HG03354 (cell line): ENCODE measurements around the gene CHERP.
"Not testable (repeated sequence)": the region's sequence is repeated elsewhere in the genome, so short reads cannot be mapped to it uniquely, and the experiment has no call there.

Source experiments
- ATAC-seq: cut with Tn5 transposase; IDR thresholded peaks from one replicate; pipeline ENCODE4 v1.9.1; 2021; ENCODE audit warnings: mild to moderate bottlenecking; ENCODE audit not compliant: unreplicated experiment, poor library complexity, severe bottlenecking

The CHERP gene

GRCh38 chr19:16495982-16496612 is 46.1 kb downstream of the CHERP start, which contains the start of the genes C19orf44 and CALR3:
C19orf44 (plus strand) TSS chr19:16496394; CDS start chr19:16500793, 4,399 bp downstream.
CALR3 (minus strand) TSS chr19:16496167; CDS start chr19:16496129, 38 bp downstream.
- peak; percentile 96 for ATAC-seq

- ATAC-seq: not testable (repeated sequence)
Observed at GRCh38 chr19:16486476-16486875, 55.8 kb downstream of the CHERP start.

GRCh38 chr19:16482745-16483144 is 59.5 kb downstream of the CHERP start:
- ATAC-seq: no peak

DNA sequence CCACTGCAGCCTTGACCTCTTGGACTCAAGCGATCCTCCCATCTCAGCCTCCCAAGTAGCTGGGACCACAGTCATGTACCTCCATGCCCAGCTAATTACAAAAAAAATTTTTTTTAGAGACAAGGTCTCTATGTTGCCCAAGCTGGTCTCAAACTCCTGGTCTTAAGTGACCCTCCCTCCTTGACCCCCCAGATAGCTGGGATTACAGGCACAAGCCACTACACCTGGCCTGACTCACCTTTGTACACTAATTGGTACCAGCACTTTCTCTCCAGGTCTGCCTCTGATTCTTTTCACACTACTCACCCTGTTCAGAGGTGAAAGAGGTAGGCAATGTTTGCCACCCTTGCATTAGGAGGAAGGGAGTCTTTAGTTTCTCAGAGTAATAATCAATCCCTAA is 64.9 kb downstream of the CHERP start:
- ATAC-seq: no peak

GRCh38 chr19:16476401-16476800 is 65.8 kb downstream of the CHERP start:
- ATAC-seq: no peak

DNA sequence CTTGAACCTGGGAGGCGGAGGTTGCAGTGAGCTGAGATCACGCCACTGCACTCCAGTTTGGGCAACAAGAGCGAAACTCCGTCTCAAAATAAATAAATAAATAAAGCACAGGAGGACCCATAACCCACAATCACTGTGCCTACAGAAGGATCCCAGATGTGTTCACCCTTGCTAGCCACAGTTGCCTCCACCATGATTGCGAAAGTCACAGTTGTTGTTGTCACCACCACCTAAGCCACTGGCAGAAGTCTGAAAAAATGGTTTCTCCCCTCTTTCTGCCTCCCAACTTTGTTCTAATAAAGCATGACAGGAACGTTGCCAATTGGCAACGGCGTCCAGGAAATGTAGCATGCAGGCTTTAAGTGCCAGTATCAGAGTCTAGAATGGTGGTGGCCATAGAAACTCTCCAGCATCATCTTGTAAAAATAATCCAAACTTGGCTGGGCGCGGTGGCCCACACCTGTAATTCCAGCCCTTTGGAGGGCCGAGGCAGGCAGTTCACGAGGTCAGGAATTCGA is 68.3 kb downstream of the CHERP start:
- no peak for ATAC-seq

DNA sequence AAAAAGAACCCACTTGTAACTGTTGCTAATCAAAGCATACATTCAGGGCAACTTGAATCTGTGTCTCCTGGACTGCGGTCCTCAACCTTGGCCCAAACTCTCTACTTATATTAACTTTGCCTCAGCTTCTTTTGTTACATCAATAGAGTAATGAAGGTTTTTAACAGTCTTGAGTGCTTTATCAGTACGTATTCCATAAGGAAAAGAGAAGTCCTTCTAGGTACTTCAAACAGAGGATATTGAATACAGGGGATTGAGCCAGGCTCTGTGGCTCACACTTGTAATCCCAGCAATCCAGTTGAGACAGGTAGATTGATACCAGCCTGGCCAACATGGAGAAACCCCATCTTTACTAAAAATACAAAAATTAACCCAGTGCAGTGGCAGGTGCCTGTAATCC is 69.2 kb downstream of the CHERP start:
- no peak for ATAC-seq

- not testable (repeated sequence) for ATAC-seq
Observed at GRCh38 chr19:16472559-16472899, 69.7 kb downstream of the CHERP start.

DNA sequence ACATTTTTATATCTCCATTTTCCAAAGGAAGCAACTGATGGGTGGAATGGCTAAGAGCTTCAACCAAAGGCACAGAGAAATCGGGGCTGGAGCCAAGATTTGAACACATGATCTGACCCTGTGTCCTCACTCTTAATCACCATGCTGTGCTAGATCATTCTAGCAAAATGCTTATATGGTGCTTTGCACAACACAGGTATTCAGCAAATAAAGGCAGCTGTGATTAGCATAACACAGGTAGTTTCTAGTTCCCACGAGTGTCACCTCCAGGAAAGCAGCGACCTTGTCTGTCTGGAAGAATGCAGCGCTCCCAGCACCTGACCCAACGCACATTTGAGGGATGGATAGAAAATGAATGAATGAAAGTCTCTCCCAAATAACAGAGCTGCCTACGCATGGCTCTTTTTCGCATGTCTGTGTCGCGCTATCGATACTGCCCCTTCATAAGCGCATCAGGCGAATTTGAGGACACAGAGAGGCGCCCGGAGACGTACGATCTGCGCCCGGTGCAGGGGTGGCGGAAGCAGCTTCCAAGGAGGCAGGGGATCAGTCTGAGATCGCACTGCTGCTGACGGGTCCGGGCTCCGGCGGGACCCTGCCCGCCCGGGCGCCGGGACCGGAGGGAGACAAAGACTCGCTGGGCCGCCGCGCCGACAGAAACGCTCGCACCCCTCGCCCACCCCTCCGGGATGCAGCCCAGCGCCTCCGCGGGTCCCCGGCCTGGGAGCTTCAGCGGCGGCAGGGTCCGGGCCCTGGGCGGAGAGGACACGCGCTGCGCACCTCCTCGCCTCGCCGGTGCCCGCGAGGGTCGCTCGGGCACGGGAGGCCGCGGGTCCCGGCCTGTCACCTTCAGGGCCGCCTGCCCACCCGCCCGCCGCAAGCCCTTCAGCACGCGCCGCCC is 71.1 kb downstream of the CHERP start:
- peak; percentile 34 for ATAC-seq

DNA sequence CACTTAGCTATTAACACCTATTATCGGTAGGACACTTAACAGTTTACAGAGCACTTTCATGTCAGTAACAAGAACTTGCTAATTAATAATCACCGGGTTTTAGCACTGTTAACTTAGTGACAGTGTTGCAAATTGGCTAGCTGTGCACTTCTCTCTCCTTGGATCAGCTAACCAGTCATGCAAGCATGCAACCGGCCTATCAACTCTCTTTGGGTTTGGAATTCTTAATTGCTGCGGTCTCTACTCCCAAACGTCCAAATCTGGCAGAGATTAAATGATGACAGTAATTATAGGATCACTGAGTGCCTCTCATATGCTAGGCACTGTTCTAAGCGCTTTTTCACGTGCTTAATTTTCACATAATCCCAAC is 71.7 kb downstream of the CHERP start:
- ATAC-seq: no peak
